HFF-Myc (cell line): Measurements from ENCODE around the gene MSANTD2.

ENCODE experiments used
- DNase-seq: peaks from one replicate; pipeline ENCODE4 v3.0.0-alpha.2; 2011; ENCODE audit warnings: low read depth; ENCODE audit errors: extremely low read depth
- H3K4me3 ChIP-seq: replicated peaks from 2 replicates; pipeline ENCODE4 v1.5.1; 2011; ENCODE audit warnings: low read depth, mild to moderate bottlenecking, control low read depth, low read length
- TF ChIP-seq, protein P1 (sequence below): IDR thresholded peaks from 2 replicates; pipeline ENCODE4 v1.5.1; 2012; ENCODE audit warnings: mild to moderate bottlenecking, low read depth, low read length, control low read depth; ENCODE audit errors: missing control alignments

The MSANTD2 gene

DNA sequence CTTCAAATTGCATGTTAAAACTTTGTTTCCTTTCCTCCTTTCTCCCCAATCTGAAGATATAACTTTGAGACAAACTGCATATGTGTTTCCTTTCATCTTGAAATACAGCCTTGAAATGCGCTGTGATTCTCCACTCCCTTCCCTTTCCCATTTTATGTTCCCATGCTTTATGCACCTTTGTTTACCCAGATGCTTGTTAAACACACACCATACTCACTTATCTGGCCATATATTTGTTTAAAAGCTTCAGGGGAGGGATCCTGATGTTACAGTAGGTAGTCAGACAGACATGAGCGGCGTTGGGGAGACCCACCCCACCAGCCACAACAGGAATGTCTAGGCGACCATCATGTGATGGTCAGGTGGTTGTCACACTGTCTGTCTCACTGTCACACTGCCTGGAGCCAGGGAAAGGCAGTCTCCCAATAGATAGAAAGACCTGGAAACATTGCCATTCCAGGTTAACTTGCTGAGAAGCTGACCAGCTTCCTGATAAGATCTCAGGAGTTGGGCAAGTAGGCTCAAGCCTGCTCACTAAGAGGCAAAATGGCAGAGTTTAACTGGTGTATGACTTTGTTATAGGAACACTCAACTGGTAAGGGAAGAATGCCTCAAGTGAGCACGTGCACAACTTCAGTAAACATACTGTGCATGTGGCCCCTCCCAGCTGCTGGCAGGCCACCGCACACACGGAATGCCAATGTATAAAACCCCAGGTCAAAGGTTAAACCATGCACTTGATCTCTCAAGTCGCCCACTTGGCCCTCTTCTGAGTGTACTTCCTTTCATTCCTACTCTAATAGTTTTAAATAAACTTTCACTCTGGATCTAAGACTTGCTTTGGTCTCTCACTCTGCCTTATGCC, 23.5 kb upstream of the MSANTD2 start:
- no peak for DNase-seq
- H3K4me3 ChIP-seq, result no peak overlapping the region
- TF ChIP-seq, protein P1, sequence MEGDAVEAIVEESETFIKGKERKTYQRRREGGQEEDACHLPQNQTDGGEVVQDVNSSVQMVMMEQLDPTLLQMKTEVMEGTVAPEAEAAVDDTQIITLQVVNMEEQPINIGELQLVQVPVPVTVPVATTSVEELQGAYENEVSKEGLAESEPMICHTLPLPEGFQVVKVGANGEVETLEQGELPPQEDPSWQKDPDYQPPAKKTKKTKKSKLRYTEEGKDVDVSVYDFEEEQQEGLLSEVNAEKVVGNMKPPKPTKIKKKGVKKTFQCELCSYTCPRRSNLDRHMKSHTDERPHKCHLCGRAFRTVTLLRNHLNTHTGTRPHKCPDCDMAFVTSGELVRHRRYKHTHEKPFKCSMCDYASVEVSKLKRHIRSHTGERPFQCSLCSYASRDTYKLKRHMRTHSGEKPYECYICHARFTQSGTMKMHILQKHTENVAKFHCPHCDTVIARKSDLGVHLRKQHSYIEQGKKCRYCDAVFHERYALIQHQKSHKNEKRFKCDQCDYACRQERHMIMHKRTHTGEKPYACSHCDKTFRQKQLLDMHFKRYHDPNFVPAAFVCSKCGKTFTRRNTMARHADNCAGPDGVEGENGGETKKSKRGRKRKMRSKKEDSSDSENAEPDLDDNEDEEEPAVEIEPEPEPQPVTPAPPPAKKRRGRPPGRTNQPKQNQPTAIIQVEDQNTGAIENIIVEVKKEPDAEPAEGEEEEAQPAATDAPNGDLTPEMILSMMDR, result no peak

DNA sequence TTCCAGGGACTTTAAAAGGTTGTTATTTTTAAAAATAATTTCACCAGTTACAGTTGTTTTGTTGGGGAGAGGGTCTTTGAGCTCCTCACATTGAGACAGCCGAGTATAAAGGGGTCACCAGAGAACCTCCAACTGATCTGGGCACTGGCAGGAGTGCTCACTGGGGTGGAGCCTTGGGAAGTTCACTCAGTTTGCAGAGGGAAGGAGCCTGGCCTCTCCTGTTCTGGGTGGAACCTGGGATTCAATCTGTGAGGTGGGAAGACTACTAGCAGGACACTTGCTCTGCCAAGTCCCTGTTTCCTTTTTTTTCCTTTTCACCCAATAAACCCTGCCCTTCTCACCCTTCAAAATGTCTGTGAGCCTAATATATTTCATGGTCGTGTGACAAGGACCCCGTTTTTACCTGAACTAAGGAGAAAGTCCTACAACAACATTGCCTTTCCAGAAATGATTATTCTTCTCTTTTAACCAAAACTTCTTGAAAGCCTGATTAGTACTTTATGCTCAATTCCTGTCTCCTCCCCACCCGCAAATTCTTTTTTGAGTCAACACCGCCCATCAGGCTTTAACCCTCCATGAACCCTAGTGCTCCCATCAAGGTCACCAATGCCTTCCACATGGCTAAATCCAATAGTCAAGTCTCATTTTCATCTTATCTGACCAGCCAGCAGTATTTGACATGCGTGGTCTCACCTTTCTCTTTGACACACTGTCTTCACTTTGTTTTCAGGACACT, 22.0 kb upstream of the MSANTD2 start:
- H3K4me3 ChIP-seq, result no peak overlapping the region
- TF ChIP-seq, protein P1, result no peak

DNA sequence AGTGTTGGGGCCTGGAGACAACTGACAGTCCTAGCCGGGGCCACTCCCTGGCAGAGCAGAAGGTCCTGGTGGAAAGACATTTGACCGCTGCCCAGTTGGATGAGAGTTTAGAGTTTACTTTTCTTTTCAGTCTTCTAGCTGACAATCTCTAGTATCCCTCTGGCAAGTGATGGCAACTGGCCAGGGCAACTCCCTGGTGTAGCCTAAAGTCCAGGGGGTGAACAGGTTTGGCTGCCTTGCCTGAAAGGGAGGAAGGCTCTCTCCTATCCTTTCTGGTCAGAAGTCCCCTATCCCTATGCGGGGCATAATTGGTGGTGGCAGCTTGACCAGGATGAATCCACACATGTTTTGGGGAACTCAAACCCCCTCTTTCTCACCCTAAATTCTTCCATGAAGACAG, 16.8 kb upstream of the MSANTD2 start:
- TF ChIP-seq, protein P1, result no peak
- DNase-seq, result no peak
- no peak overlapping the region for H3K4me3 ChIP-seq

More for the DNA sequence above, 22.0 kb upstream of the MSANTD2 start:
- no peak for DNase-seq

DNA sequence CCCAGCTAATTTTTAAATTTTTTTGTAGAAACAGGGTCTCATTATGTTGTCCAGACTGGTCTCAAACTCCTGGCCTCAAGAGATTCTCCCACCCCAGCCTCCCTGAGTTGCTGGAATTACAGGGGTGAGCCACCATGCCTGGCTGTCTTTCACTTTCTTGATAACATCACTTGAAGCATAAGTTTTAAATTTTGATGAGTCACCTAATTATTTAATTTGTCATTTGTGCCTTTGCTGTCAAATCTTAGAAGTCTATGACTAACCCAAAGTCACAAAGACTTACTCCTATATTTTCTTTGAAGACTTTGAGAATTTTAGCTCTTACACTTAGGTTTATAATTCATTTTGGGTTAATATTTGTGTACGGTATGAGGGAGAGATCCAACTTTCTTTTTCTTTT, 14.5 kb upstream of the MSANTD2 start:
- DNase-seq, result no peak
- TF ChIP-seq, protein P1, result no peak
- H3K4me3 ChIP-seq, result no peak overlapping the region

DNA sequence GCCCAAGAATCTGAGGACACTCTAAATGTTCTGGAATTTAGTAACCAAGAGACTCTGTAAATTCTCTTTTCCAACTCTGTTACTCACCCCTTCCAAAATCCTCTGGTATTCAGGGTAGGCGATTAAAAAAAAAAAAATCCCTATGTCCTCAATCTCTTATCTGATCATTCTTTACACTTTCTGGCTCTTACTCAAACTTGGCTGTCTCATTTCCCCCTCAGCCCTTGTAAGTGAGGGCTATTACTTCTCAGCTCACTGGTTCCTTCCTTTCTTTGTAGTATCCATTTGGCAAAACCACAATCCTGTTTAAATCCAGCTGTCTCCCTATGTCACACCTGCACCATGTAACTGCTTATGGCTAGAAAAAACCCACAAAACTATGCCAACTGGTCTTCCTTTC, 12.7 kb upstream of the MSANTD2 start:
- no peak overlapping the region for H3K4me3 ChIP-seq
- no peak for DNase-seq
- TF ChIP-seq, protein P1, result no peak

DNA sequence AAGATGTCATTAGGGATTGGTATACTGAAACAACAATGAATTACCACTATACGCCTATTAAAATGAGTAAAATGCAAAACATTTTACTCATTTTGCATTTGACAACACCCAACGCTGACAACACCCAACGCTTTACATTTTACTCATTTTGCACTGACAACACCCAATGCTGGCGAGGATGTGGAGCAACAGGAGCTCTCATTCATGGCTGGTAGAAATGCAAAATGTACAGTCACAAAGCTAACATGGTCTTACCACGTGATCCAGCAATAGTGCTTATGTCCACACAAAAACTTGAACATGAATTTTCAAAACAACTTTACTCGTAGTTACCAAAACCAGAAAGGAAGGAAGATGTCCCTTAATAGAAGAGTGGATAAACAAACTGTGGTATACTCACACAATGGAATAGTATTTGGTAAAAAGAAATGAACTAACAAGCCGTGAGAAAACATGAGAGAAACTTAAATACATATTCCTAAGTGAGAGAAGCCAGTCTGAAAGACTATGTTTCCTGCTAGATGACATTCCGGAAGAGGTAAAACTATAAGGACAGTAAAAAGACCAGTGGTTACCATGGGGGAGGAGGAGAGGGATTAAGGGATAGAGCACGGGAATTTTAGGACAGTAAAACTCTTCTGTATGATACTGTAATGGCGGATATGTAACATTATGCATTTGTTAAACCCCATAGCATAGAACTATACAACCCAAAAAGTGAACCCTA, 11.4 kb upstream of the MSANTD2 start:
- no peak overlapping the region for H3K4me3 ChIP-seq
- TF ChIP-seq, protein P1, result no peak
- no peak for DNase-seq
